Colonic mucosa (tissue), 4 donors: ENCODE results near the gene SH3PXD2A. TPM values are rescaled to one million over a fixed set of nuclear protein-coding genes. Genes with fewer than 3 reads are reported as not detected.

ENCODE experiments used
- DNase-seq: peaks from one replicate; pipeline ENCODE4 v3.0.0-alpha.2; 2020
- H3K27ac ChIP-seq: fragments of 200-600 bp; one replicate; pipeline ENCODE4 v1.8.0; 2021
- H3K27me3 ChIP-seq: fragments of 200-600 bp; one replicate; pipeline ENCODE4 v1.8.0; 2021
- H3K36me3 ChIP-seq: fragments of 200-600 bp; one replicate; pipeline ENCODE4 v1.8.0; 2021
- H3K4me1 ChIP-seq: fragments of 200-600 bp; one replicate; pipeline ENCODE4 v1.8.0; 2021; ENCODE audit warnings: mild to moderate bottlenecking
- H3K4me3 ChIP-seq: fragments of 200-600 bp; one replicate; pipeline ENCODE4 v1.8.0; 2021
- H3K9ac ChIP-seq, 2 donors: one replicate each; pipeline ENCODE4 v1.7.0; 2013; ENCODE audit warnings: control low read depth in 2 of 2, low read depth in 2 of 2, low read length in 2 of 2
- H3K9me3 ChIP-seq: fragments of 200-600 bp; one replicate; pipeline ENCODE4 v1.8.0; 2021
- CTCF ChIP-seq: fragments of 200-600 bp; IDR thresholded peaks from one replicate; pipeline ENCODE4 v1.8.0; 2022; ENCODE audit warnings: antibody characterized with exemption, mild to moderate bottlenecking
- intact Hi-C: fragments of 100-400 bp; cut with DNase I; formaldehyde crosslinking; loops from one replicate; pipeline ENCODE4 v1.14.1; 2022
- total RNA-seq, 2 donors: library from RNA; stranded (reverse); fragmentation: NEBNext Ultra II Directional in 1 of 2; extraction: Animal tissue kit (Norgen Biotek cat#: 25700) in 1 of 2; gene quantifications; one replicate each; pipeline ENCODE4 v1.2.1, GENCODE V29; 2021
- donor health status: healthy.
- donor health status: DM: no; HTN: no; CAD: no.
- donor health status: DM: no; HTN: no; CAD: no.

The SH3PXD2A gene
- total RNA-seq, 2 donors from 2014 or later = 37.5 to 40.8 TPM

- TF ChIP-seq CTCF = no peak
- no peak overlapping the region for H3K27ac ChIP-seq
- H3K36me3 ChIP-seq = no peaks in the 10 kb centered on the region
- peaks cover 5% of the 10 kb centered on the region for H3K4me1 ChIP-seq
- no peak overlapping the region for H3K9ac ChIP-seq
- no peaks in the 10 kb centered on the region for H3K27me3 ChIP-seq
- intact Hi-C loops = no loop called here
- H3K9me3 ChIP-seq = no peaks in the 10 kb centered on the region
- DNase-seq = no peak
- no peak overlapping the region for H3K4me3 ChIP-seq
Observed at GRCh38 chr10:103641326-103641725, 214.1 kb downstream of the SH3PXD2A start.

GRCh38 chr10:103640436-103641181, 214.8 kb downstream of the SH3PXD2A start:
- no peak for DNase-seq
- no peaks in the 10 kb centered on the region for H3K9me3 ChIP-seq
- TF ChIP-seq CTCF = no peak
- no peak overlapping the region for H3K27ac ChIP-seq
- no peak overlapping the region for H3K4me3 ChIP-seq
- intact Hi-C loops = no loop called here
- H3K9ac ChIP-seq = no peak overlapping the region
- peaks cover 5% of the 10 kb centered on the region for H3K4me1 ChIP-seq
- no peaks in the 10 kb centered on the region for H3K27me3 ChIP-seq
- H3K36me3 ChIP-seq = no peaks in the 10 kb centered on the region

GRCh38 chr10:103638948-103639347, 216.4 kb downstream of the SH3PXD2A start:
- intact Hi-C loops = no loop called here
- Histone ChIP-seq H3K9ac (no peak overlapping the region), H3K36me3 (no peaks in the 10 kb centered on the region), H3K4me3 (no peak overlapping the region), H3K27me3 (no peaks in the 10 kb centered on the region), H3K4me1 (peaks cover 5% of the 10 kb centered on the region), H3K9me3 (no peaks in the 10 kb centered on the region), H3K27ac (no peak overlapping the region)
- DNase-seq = no peak
- TF ChIP-seq CTCF = no peak

- Histone ChIP-seq H3K4me1 (peaks cover 5% of the 10 kb centered on the region), H3K36me3 (no peaks in the 10 kb centered on the region), H3K4me3 (no peak overlapping the region), H3K9me3 (no peaks in the 10 kb centered on the region), H3K27me3 (no peaks in the 10 kb centered on the region), H3K27ac (peak overlapping the region; percentile 47), H3K9ac (peak overlapping the region; percentile 14 to 39)
- DNase-seq = no peak
- intact Hi-C loops = no loop called here
- no peak for TF ChIP-seq CTCF
Observed at GRCh38 chr10:103637927-103638557, 217.3 kb downstream of the SH3PXD2A start.

- DNase-seq = no peak
- Histone ChIP-seq H3K27ac (peak overlapping the region; percentile 47), H3K9ac (peak overlapping the region in 1 of 2 donors; percentile 21), H3K9me3 (no peaks in the 10 kb centered on the region), H3K4me3 (no peak overlapping the region), H3K36me3 (no peaks in the 10 kb centered on the region), H3K4me1 (peaks cover 5% of the 10 kb centered on the region), H3K27me3 (no peaks in the 10 kb centered on the region)
- intact Hi-C loops = no loop called here
- TF ChIP-seq CTCF = no peak
Observed at GRCh38 chr10:103637011-103637410, 218.4 kb downstream of the SH3PXD2A start.
